OCI-M2 (cell line): Measurements from ENCODE around the gene NBPF1.
"Not testable (repeated sequence)": the region's sequence is repeated elsewhere in the genome, so short reads cannot be mapped to it uniquely, and the experiment has no call there.

Experiments used
- DNase-seq: peaks from one replicate; lab custom pipeline; 2025; ENCODE audit not compliant: unreplicated experiment; lab: John Stamatoyannopoulos, UW

Gene NBPF1

DNA sequence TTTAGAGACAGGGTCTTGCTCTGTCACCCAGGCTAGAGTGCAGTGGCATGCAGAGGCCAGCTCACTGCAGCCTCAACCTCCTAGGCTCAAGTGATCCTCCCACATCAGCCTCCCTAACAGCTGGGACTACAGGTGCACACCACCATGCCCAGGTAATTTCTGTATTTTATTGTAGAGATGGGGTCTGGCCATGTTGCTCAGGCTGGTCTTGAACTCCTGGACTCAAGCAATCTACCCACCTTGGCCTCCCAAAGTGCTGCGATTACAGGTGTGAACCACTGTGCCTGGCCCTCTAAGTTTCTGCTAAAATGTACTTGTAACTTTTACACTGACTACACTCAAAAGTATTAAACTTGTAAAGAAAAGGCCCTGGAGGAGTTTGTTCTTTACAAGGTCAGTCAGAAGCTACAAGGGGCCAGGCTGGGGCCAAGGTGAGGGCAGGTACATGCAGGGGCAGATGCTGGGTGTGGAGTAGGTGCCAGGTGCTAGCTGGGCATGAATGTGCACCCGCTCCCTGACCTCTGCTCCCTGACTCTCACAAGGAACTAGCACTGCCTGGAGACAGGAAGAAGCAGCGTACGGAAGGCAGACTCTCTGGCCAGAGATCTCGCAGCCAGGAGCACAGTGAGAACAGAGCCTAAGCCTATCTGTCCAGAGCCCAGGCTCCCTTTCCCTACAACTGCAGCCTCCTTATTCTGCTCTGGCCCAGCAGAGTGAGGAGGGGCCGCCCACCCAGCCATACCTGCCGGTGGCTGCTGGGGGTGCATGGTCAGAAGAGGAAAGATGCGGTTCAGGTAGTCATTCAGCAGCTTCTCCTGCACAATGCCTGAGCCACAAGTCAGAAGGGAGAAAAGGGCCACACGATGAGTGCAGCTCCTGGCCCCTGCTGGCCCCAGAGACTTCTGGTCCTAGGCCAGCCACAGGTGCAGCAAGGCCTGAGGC, 28.9 kb upstream of the NBPF1 start:
- not testable (repeated sequence) for DNase-seq

DNA sequence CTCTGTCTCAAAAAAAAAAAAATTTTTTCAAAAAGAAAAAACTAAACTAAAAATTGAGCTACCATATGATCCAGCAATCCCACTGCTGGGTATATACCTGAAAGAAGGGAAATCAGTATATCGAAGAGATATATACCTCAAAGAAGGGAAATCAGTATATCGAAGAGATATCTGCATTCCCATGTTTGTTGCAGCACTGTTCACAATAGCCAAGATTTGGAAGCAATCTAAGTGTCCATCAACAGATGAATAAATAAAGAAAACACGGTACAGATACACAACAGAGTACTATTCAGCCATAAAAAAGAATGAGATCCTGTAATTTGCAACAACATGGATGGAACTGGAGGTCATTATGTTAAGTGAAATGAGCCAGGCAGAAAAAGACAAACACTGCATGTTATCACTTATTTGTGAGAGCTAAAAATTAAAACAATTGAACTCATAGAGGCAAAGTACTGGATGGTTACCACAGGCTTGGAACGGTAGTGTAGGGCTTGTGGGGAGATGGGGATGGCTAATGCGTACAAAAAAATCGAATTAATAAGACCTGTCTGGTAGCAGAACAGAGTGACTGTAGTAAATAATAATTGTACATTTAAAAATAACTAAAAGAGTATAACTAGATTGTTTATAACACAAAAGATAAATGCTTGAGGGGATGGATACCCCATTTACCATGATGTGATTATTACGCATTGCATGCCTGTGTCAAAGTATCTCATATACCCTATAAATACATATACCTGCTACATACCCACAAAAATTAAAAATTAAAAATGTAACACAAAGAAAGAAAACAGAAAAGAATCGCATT, 28.0 kb upstream of the NBPF1 start:
- not testable (repeated sequence) for DNase-seq

DNA sequence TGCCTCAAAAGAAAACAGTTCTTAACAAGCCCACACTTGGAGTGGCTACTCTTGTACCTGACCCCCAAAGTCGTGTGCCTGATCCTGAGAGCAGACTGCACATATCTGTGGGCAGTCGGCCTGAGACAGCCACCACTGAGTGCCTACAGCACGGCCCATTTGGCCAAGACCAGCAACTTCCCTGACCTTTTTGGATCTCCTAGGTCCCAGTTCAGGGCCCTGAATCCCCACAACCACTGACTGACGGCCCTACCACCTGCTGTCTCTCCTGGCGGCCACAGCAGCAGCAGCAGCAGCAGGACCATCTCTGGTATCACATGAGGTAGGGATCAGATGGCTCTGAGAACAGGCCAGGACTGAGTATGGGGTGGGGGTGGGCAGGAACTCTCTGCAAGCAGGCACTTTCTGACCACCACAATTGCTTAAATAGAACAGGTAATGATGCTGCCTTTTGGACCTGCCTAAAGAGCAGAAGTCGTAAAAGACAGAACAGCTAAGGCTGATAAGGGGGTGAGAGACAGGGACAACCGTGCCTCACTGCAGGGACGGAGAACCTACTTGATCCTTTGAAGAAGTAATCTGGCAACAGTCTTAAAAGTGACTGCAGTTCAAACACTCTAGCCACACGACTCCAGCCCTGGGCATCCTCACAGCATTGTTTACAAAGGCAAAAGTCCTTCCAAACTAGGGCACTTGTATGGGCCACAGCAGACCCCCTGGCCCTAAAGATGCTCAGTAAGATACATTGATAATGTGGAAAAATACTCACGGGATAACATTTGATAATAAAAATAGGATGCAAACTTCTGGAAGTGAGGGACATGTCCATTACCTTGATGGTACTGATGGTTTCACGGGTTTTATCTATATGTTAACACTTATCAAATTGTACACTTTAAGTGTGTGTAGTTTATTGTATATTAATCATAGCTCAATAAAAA, 26.0 kb upstream of the NBPF1 start:
- not testable (repeated sequence) for DNase-seq

DNA sequence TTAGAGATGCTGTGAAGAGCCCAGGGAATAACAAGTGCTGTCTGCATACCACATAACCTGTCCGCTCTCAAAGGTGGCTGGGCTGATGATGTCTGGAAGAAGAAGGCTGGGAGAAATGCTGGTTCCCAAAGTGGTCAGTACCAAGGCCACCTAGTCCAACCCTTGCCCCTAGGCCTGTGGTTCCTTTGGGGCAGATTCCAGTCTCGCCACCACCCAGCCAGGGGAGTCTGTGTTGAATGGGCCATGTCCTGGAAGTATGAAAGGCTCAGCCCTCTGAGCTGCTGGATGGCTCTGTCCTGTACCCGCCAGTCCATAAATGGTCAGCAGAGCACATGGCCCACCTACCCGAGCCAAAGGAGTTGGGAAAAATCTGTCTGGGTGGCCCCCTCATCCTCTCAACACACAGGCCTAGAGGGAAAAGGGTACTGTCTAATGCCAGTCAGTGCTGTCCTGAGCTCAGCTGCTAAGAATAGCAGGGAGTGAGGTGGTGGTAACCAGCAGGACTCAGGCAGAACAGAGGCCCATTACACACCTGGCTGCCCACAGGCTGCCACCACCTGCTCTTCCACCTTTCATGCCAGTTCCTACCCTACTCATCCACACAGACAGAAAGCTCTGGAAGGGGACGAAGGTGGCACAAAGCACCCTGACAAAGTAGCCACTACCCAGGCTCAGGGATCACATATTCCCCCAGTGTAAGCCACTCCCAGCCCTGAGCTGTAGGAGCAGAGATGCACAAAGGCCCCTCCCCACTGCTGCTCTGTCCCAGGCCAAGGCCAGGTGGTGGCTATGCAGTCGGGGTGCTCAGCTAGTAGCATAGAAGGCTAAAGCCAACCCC, 24.8 kb upstream of the NBPF1 start:
- not testable (repeated sequence) for DNase-seq

DNA sequence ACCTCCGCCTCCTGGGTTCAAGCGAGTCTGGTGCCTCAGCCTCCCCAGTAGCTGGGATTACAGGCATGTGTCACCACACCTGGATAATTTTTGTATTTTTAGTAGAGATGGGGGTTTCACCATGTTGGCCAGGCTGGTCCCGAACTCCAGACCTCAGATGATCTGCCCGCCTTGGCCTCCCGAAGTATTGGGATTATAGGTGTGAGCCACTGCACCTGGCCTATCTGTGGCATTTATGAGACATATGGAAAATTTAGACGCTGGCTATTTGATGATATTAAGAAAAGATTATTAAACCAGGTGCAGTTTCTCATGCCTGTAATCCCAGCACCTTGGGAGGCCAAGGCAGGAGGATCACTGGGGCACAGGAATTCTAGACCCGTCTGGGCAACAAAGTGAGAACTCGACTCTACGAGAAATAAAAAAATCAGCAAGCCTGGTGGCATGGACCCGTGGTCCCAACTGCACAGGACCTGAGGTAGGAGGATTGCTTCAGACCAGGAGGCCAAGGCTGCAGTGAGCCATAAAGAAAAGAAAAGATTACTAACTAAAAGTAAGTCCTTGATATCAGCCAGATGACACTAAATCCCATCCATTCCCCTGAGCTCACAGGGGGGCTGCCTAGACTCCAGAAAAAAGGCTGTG, 23.3 kb upstream of the NBPF1 start:
- DNase-seq = not testable (repeated sequence)

DNA sequence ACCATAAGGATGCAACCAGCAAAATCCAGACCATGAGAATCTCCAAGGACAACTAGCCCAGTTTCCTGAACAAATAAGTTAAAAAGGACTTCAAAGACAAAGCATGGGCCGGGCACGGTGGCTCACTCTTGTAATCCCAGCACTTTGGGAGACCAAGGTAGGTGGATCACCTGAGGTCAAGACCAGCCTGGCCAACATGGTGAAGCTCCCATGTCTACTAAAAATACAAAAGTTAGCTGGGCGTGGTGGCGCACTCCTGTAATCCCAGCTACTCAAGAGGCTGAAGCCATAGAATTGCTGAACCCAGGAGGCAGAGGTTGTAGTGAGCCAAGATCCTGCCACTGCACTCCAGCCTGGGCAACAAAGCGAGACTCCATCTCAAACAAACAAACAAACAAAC, 22.6 kb upstream of the NBPF1 start:
- not testable (repeated sequence) for DNase-seq

DNA sequence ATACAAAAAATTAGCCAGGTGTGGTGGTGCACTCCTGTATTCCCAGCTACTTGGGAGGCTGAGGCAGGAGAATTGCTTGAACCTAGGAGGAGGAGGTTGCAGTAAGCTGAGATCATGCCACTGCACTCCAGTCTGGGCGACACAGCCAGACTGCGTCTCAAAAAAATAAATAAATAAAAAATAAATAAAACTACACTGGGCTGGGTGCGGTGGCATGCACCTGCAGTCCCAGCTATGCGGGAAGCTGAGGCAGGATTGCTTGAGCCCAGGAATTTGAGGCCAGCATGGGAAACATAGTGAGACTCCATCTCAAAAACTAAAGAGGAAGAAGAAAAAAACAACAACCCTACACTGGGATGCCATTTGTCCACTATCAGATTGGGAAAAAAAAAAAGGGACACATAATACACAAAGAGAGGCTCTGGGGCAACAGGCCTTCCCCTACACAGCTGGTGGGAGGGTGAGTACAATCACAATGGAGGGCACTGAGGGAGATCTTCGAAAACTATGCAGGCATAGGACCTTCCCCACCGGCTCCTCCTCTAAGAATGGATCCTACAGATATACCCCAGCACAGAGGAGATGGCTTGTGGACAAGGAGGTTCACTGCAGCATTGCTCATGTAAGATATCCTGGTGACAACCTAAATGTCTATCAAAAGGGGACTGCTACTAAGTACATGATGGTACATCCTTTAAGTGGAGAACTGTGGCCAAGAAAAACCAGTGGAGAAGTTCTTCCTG, 20.3 kb upstream of the NBPF1 start:
- not testable (repeated sequence) for DNase-seq

DNA sequence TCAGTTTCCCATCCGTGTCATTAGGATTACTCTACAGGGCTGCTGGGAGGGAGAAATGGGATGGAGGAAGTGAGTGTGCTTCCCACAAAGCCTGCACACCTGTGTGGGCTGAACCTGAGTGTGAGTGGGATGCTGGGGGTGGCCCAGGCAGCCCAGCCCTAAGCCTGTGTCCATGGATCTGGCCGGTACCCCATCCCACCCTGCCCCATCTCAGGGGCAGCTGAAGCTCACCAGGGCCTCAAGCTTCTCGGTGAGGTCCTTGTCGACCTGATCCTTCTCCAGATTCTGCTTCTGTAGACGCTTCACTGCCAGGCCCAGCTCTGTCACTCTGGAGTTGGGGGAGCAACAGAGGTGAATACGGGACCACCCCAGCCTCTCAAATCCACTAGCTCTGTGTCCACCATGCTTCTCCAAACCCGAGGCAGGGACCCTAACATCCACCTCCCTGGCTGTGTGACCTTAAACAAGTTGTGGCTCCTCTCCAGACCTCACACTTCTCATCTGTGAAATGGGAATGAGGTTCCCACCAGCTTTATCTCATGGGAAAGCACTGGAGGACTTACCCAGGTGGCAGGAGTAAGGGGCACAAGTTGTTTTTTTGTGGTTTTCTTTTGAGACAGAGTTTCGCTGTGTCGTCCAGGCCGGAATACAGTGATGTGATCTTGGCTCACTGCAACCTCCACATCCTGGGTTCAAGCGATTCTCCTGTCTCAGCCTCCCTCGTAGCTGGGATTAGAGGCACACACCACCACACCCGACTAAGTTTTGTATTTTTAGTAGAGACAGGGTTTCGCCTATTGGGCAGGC, 18.9 kb upstream of the NBPF1 start:
- not testable (repeated sequence) for DNase-seq

DNA sequence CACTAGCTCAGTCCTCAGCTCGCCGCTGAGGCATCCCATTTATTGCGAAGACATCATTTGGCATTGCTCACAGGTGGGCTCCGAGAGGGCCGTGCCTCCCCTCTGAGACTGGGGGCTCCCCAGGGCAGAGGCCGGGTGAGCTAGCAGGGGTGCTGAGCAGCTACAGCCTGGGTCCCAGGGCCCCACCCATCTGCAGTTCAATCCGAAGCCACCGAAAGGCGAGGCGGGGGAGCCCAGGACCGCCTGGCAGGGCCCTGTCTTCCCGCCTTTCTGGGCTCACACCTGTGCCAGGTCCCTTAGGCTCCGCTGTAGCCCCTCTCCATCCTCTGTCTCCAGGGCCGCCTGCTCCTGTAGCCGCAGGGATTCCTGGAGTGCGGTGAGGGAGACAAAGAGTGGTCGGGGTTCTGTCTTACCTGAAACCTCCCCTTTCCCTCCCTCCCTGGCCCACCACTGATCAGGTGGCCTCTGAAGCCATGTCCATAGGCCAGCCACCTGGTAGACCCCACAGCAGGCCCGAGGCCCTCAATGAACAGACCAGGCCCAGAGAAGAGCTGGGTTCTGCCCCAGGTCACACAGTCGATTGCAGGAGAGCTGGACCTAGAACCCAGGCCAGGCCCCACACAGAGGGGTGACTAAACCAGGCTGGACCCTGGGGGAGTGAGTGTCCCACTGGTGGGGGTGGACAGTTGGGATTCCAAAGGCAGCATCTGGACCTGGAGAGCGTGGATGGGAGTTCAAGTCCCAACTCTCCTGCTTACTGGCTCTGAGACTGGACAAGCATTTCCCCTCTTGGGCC, 18.1 kb upstream of the NBPF1 start:
- DNase-seq = no peak

DNA sequence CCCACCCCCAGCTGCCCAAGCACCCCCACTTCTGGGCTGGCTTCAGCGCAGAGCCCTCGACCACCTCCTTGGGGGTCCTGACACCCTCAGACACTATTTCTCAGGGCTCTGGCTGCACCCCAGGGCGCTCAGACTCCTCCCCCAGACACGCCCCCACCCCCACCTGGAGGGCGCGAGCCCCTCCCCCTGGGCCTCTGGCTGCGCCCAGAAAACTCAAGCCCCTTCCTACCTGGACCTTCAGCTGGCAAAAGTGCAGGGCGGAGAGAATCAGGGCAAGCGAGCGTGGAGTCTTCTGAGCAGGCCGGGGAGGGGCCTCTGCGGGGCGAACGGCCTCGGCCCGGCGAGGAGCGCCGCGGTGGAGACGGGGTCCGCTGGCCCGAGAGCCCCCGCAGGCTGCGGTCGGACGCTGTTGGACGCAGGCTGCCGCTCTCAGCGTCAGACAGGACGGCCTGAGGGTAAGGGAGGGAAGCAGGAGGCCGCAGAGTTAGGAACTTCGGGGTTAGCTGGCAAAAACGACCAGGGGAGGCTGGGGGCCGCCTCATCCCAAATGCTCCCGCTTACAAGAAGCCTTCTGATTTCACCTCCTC, 17.4 kb upstream of the NBPF1 start:
- no peak for DNase-seq

DNA sequence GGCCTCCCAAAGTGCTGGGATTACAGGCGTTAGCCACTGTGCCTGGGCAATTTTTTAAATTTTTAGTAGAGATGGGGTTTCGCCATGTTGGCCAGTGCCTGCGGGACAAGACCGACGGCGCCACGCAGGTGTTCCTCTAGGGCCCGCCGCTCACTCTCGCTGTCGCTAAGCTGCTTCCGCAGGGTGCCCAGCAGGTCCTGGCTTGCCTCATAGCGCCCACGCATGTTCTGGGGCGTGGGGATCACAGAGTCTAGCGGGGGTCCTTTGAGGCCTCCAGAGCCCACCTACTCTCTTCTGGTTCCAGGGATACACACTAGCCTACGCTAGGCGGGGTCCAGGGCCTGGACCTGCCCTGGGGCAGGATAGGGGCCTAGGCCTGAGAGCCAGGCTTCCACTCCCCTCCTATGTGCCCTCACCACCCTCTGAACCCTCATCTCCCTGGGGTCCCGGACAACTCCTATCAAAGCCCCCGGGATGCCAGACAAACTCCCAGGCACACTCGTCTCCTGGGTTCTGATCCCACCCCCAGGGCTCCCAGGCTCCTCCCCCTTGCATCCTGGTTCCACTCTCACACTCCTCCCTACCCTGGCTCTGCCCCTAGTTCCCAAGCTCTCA, 16.7 kb upstream of the NBPF1 start:
- DNase-seq = not testable (repeated sequence)

DNA sequence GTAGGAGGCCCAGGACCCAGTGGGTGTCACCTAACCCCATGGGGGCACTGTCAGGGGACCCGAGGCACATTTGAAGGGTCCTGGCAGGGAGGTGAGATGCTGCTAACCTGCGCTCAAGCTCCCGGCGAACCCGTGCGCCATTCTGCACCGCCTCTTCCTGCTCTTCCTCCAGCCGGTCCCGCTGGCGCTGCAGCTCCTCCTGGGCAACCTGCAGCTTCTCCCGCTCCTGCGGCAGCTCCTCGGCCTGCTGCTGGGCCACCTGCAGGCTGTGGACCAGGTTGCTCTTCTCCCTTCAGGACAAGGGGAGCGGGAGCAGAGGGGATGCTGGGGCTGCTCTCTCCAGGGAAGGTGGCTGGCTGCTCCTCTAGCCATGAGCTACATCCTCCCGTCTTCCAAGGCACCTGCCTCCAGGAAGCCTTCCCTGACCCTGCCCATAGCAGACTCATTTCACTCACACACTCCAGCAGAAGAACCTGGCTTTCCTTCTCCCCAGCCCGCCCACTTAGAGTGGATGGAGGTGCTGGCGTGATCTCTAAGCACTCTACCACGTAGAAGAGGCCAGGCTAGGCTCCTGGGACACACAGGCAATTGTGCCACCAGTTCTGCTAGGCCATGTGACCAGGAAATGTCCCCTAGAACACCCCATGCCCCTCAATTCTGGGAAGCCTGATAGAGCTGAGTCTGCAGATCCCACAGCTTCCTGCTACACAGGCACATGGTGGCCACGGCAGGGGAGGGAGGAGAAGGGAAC, 15.2 kb upstream of the NBPF1 start:
- no peak for DNase-seq

DNA sequence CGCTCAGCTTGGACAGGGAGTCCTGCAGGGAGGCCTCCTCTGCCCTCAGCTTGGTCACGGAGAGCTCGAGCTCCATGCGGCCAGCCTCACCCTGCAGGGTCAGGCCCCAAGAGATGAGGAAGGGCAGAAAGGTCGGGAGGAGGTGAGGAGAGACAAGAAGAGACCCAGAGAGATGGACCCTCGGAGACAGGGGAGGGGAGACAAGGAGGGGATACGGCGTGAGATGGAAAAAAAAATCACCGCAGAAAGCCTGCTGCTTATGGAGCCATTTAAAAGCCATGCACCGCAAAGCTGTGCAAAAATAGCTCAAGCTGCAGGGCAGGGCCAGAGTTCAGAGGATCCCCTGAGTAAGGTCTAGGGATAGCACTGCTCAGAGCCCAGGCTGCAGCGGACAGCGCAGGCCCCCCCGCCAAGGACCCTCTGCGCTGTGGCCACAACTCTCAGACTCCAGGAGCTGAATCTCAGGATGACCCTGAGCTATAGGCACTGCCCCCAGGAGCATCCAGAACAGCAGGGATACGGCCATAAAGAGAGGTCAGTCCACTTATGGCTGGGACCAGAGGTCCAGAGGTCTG, 13.1 kb upstream of the NBPF1 start:
- not testable (repeated sequence) for DNase-seq

DNA sequence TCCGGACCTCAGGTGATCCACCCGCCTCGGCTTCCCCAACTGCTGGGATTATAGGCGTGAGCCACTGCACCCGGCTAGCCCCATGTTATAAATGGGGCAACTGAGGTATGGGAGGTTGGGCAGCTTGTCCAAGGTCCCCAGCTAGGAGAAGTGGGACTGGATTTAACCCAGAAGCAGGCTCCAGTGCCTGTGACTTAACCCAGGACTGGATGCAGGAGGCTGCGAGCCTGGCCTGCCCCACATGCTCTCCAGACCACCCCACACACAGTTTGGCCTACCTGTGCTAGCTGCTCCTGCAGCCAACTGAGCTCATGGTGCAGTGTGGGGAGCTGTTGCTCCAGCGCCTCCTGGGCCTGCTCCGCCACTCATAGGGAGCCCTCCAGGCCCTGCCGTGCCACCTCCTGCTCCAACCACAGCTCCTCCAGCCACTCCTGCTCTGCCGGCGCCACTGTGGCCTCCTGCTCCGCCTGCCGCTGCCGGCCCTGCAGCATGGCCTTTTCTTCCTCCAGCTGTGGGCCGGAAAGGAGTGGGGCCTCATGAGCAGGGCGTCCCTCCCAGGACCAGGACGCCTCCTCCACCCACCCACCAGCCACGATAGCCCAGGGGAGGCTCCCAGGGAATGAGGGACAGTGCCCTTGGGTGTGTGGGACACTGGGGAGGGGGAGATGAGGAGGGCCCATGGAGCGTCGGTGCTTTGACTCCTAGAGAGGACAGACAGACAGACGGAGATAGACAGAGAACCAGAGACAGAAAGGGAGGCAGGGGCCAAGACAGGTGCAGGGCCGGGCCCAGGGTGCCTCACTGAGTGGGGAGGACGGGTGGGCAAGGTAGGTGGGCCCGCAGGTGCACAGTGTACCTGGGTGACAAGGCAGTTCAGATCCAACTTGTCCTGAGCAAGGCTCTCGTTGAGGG, 12.4 kb upstream of the NBPF1 start:
- DNase-seq = no peak
